Sigmoid colon (tissue), 7 donors: ENCODE results near the gene QKI. TPM values are rescaled to one million over a fixed set of nuclear protein-coding genes. Genes with fewer than 3 reads are reported as not detected.

ENCODE experiments used
- DNase-seq: peaks from one replicate; pipeline ENCODE4 v3.0.0-alpha.2; 2019
- H3K27ac ChIP-seq, 4 donors: fragments of 200-600 bp; sonication (generic); one replicate each; pipeline ENCODE4 v1.5.1; 2016 to 2019; ENCODE audit warnings: mild to moderate bottlenecking in 1 of 4
- H3K27me3 ChIP-seq, 3 donors: fragments of 200-600 bp; sonication (generic); one replicate each; pipeline ENCODE4 v1.5.1; 2019; ENCODE audit warnings: mild to moderate bottlenecking in 1 of 3
- H3K36me3 ChIP-seq, 4 donors: fragments of 200-600 bp; sonication (generic); one replicate each; pipeline ENCODE4 v1.5.1; 2016 to 2019
- H3K4me1 ChIP-seq, 4 donors: fragments of 200-600 bp; sonication (generic); one replicate each; pipeline ENCODE4 v1.5.1; 2017 to 2019
- H3K4me3 ChIP-seq, 4 donors: fragments of 200-600 bp; sonication (generic); one replicate each; pipeline ENCODE4 v1.5.1; 2017 to 2019; ENCODE audit warnings: mild to moderate bottlenecking in 2 of 4, moderate library complexity in 1 of 4
- H3K9me3 ChIP-seq, 4 donors: fragments of 200-600 bp in 3 of 4; sonication (generic) in 3 of 4; one replicate each; pipeline versions ENCODE4 v1.5.1 to v1.6.1; 2013 to 2019
- EP300 ChIP-seq, 4 donors: sonication (generic); formaldehyde crosslinking; IDR thresholded peaks; one replicate each; pipeline ENCODE4 v1.6.1; 2017; ENCODE audit warnings: antibody characterized with exemption in 4 of 4
- POLR2A ChIP-seq, 2 donors: fragments of 450-650 bp; IDR thresholded peaks; one replicate each; pipeline ENCODE4 v1.6.1; 2016; ENCODE audit warnings: antibody characterized with exemption in 2 of 2, mild to moderate bottlenecking in 2 of 2, moderate library complexity in 2 of 2
- POLR2AphosphoS5 ChIP-seq, 4 donors: sonication (generic); formaldehyde crosslinking; IDR thresholded peaks; one replicate each; pipeline ENCODE4 v1.6.1; 2017; ENCODE audit warnings: antibody characterized with exemption in 4 of 4
- WGBS, 2 donors: extraction: QIAGEN DNeasy Blood & Tissue Kit; methylation state at CpG; one replicate each; pipeline ENCODE4 v1.1.7; 2013; 5-methylcytosine and 5-hydroxymethylcytosine counted together
- intact Hi-C: fragments of 100-400 bp; cut with DNase I; formaldehyde crosslinking; loops from one replicate; pipeline ENCODE4 v1.15.1; 2023
- polyA plus RNA-seq, 3 donors: library from polyadenylated mRNA; stranded (reverse); fragments of 200-250 nt; gene quantifications; one replicate each; pipeline ENCODE4 v1.2.3, GENCODE V29; 2013
- total RNA-seq, 4 donors: library from RNA; depleted of rRNA; stranded (reverse); fragments of >200 nt; gene quantifications; one replicate each; pipeline ENCODE4 v1.1.0, GENCODE V29; 2016
- TF ChIP-seq, protein P1 (sequence below), 4 experiments: fragments of 450-650 bp in 3 of 4; fragments of 200-600 bp in 1 of 4; IDR thresholded peaks; one replicate each; pipeline ENCODE4 v1.5.1; 2016 to 2019; ENCODE audit warnings: antibody characterized with exemption in 4 of 4, mild to moderate bottlenecking in 3 of 4, moderate library complexity in 2 of 4
- donor health status: healthy with polysubstance abuse.
- donor health status: Bipolar disorder and iron deficiency.
- donor health status: healthy.

QKI gene
- total and polyA plus RNA-seq, 7 donors: 9.2 to 146 (median 139) TPM

DNA sequence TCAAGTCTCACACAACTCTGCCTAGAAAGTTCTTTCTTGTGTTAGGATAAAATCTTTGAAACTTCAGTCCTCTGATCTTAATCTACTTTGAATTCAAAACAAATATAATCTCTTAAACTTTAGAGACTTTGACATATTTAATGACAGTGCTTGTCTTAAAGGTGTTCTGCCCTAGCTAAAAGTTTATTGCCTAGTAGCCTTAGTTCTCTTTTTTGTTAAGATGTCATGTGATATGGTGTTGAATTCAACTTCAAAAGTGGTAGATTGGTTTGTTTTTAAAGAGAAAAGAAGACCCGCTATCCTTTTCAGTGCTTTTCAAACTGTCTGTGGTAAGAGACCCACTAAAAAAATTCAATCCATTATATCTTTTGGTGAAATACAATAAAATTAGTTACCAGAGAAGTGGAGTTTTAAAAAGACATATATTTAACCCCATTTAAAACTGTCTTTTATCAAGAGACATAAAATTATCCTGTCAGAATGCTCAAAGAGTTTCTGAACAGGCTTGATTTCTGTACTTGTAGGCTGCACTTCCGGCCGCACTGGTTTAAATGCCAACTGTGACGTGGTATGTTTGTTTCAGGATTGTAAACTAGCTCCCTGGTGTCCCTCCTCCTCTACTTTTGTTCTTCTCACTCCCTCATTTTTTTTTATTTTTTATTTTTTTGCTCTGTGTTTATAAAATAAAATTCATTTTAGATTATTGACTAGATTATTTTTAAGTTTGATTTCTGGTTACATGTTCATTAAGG lies 76.5 kb downstream of the QKI start:
- Histone ChIP-seq H3K9me3 (no peaks in the 10 kb centered on the region), H3K27me3 (no peaks in the 10 kb centered on the region), H3K4me3 (no peak overlapping the region), H3K4me1 (peaks cover 0 to 77% (median 52%) of the 10 kb centered on the region in 4 donors), H3K27ac (peak overlapping the region; percentile 26 to 76 (median 36)), H3K36me3 (no peaks in the 10 kb centered on the region)
- WGBS, 2 donors: 29 to 56% methylated on average over 4 of the region's 4 CpGs
- intact Hi-C loops: loop anchor here (5.0 kb wide), 1 partner anchor 79 kb away; the partner anchor contains the start of gene QKI
- no peak for TF ChIP-seq EP300 (IDR thresholded peaks at IDR 0.05)
- TF ChIP-seq, protein P1, sequence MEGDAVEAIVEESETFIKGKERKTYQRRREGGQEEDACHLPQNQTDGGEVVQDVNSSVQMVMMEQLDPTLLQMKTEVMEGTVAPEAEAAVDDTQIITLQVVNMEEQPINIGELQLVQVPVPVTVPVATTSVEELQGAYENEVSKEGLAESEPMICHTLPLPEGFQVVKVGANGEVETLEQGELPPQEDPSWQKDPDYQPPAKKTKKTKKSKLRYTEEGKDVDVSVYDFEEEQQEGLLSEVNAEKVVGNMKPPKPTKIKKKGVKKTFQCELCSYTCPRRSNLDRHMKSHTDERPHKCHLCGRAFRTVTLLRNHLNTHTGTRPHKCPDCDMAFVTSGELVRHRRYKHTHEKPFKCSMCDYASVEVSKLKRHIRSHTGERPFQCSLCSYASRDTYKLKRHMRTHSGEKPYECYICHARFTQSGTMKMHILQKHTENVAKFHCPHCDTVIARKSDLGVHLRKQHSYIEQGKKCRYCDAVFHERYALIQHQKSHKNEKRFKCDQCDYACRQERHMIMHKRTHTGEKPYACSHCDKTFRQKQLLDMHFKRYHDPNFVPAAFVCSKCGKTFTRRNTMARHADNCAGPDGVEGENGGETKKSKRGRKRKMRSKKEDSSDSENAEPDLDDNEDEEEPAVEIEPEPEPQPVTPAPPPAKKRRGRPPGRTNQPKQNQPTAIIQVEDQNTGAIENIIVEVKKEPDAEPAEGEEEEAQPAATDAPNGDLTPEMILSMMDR (IDR thresholded peaks at IDR 0.05): no peak
- no peak for TF ChIP-seq POLR2A (IDR thresholded peaks at IDR 0.05)
- TF ChIP-seq POLR2AphosphoS5 (IDR thresholded peaks at IDR 0.05): no peak
- peak; percentile 85 for DNase-seq

- TF ChIP-seq POLR2AphosphoS5 (IDR thresholded peaks at IDR 0.05) (no peak), EP300 (IDR thresholded peaks at IDR 0.05) (no peak), POLR2A (IDR thresholded peaks at IDR 0.05) (no peak)
- TF ChIP-seq, protein P1 (IDR thresholded peaks at IDR 0.05): no peak
- no peak for DNase-seq
- Histone ChIP-seq H3K27ac (peak overlapping the region in 3 of 4 donors; percentile 26 to 76 (median 44)), H3K36me3 (no peaks in the 10 kb centered on the region), H3K27me3 (no peaks in the 10 kb centered on the region), H3K4me1 (peaks cover 0 to 80% (median 54%) of the 10 kb centered on the region in 4 donors), H3K9me3 (no peaks in the 10 kb centered on the region), H3K4me3 (no peak overlapping the region)
- WGBS, 2 donors: 70 to 84% methylated on average over 4 of the region's 4 CpGs
- intact Hi-C loops: loop anchor here (5.0 kb wide), 1 partner anchor 80 kb away; the partner anchor contains the start of gene QKI
Observed at GRCh38 chr6:163491737-163492300, 77.3 kb downstream of the QKI start.

DNA sequence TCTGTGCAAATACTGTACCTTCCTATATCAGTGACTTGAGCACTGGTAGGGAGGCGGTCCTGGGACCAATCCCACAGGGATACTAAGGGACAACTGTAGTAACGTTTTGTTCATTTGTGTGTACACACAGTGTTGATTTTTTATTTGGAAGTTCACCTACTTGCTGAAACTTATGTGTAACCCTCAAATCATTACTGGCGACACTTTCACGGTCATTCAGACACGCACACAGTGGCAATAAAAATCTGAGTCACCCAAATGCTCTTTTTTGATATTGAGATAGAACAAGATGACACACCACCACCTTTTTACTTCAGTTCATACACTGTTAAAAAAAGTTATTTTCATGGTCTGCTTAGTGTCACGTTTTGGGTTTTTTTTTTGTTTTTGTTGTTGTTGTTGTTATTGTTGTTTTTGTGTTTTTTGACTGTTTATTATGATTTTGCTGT lies 79.8 kb downstream of the QKI start:
- intact Hi-C loops: loop anchor here (5.0 kb wide), 1 partner anchor 82 kb away; the partner anchor contains the start of gene QKI
- peaks cover 0 to 55% (median 32%) of the 10 kb centered on the region in 4 donors for H3K4me1 ChIP-seq
- no peak overlapping the region for H3K4me3 ChIP-seq
- no peaks in the 10 kb centered on the region for H3K36me3 ChIP-seq
- WGBS, 2 donors: 45 to 76% methylated on average over 6 of the region's 6 CpGs
- H3K9me3 ChIP-seq: no peaks in the 10 kb centered on the region
- no peaks in the 10 kb centered on the region for H3K27me3 ChIP-seq
- H3K27ac ChIP-seq: no peak overlapping the region
- TF ChIP-seq, protein P1 (IDR thresholded peaks at IDR 0.05): no peak
- TF ChIP-seq EP300 (IDR thresholded peaks at IDR 0.05) (no peak), POLR2AphosphoS5 (IDR thresholded peaks at IDR 0.05) (no peak), POLR2A (IDR thresholded peaks at IDR 0.05) (no peak)
- no peak for DNase-seq

DNA sequence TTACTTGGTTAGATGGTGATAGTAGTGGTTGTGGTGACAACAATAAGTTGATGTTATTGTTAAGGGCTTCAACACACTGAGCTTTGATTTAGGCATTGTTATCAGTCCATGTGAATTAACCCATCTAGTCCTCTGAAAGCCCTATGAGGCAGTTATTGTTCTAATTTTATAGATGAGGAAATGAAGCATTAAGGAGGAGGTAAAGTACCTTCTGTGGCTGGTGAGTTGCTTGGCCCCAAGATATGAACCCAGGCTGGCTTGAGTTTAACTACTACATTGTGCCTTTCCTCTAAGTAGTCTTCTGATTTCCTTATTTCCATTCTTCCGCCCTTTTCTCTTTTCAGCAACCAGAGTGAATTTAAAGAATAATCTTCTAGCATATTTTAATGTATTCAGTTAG lies 81.7 kb downstream of the QKI start:
- Histone ChIP-seq H3K27ac (no peak overlapping the region), H3K36me3 (no peaks in the 10 kb centered on the region), H3K27me3 (no peaks in the 10 kb centered on the region), H3K9me3 (no peaks in the 10 kb centered on the region), H3K4me3 (no peak overlapping the region), H3K4me1 (peaks cover 0 to 42% (median 22%) of the 10 kb centered on the region in 4 donors)
- intact Hi-C loops: no loop called here
- WGBS, 2 donors: 98 to 100% methylated on average over 1 of the region's 1 CpG
- DNase-seq: no peak
- TF ChIP-seq EP300 (IDR thresholded peaks at IDR 0.05) (no peak), POLR2A (IDR thresholded peaks at IDR 0.05) (no peak), POLR2AphosphoS5 (IDR thresholded peaks at IDR 0.05) (no peak)
- TF ChIP-seq, protein P1 (IDR thresholded peaks at IDR 0.05): no peak
